Glomerular visceral epithelial cell (primary cell): ENCODE measurements around the gene RAB9A.

Experiments used
- DNase-seq: peaks from one replicate; pipeline ENCODE4 v3.0.0-alpha.2; 2016; ENCODE audit errors: extremely low spot score

The RAB9A gene

GRCh38 chrX:13747836-13748235, 58.9 kb downstream of the RAB9A start:
- peak; percentile 39 for DNase-seq

- DNase-seq, result no peak
Observed at GRCh38 chrX:13748486-13748885, 59.6 kb downstream of the RAB9A start.

- peak; percentile 35 for DNase-seq
Observed at GRCh38 chrX:13750204-13750603, 61.3 kb downstream of the RAB9A start.

GRCh38 chrX:13750812-13751211, 61.9 kb downstream of the RAB9A start:
- DNase-seq, result no peak

GRCh38 chrX:13752141-13752540, 63.2 kb downstream of the RAB9A start:
- DNase-seq, result no peak

- DNase-seq, result no peak
Observed at GRCh38 chrX:13752646-13753045, 63.7 kb downstream of the RAB9A start.

GRCh38 chrX:13754765-13755164, 65.8 kb downstream of the RAB9A start:
- no peak for DNase-seq

GRCh38 chrX:13755254-13755653, 66.3 kb downstream of the RAB9A start:
- no peak for DNase-seq

GRCh38 chrX:13756381-13756780, 67.5 kb downstream of the RAB9A start:
- DNase-seq, result no peak

- no peak for DNase-seq
Observed at GRCh38 chrX:13759152-13759718, 70.3 kb downstream of the RAB9A start.
